IMR-90 (cell line): ENCODE data around the gene B3GALT6. TPM values are rescaled to one million over a fixed set of nuclear protein-coding genes. Genes with fewer than 3 reads are reported as not detected.

Experiments
- ATAC-seq: fragments of 200-7000 bp; cut with Tn5 transposase; 2 replicates; pipeline ENCODE4 v1.9.1; 2020; ENCODE audit warnings: low read depth, mild to moderate bottlenecking, moderate library complexity
- BruUV-seq: library from RNA; stranded (reverse); fragments of 400-500 nt; replicated peaks from 2 replicates; lab custom pipeline; 2021; lab: Mats Ljungman, UMichigan
- CTCF ChIA-PET: fragments of 300-600 bp; formaldehyde crosslinking; extraction: SDS; loops from one replicate; lab custom pipeline; 2021; ENCODE audit warnings: antibody characterized with exemption; lab: Yijun Ruan, JAX
- POLR2A ChIA-PET: fragments of 300-600 bp; sonication (Branson Sonifier 250); formaldehyde crosslinking; loops from one replicate; lab custom pipeline; 2022; ENCODE audit warnings: antibody characterized with exemption; ENCODE audit not compliant: unreplicated experiment; lab: Charles Lee
- DNase-seq: peaks from one replicate; pipeline ENCODE4 v3.0.0; 2013
- H2AFZ ChIP-seq: replicated peaks from 2 replicates; pipeline ENCODE3; 2013; ENCODE audit warnings: low read length, mild to moderate bottlenecking; ENCODE audit not compliant: poor library complexity
- H2AK5ac ChIP-seq: 2 replicates; pipeline ENCODE4 v1.6.1; 2013; ENCODE audit warnings: low read depth, low read length, inconsistent platforms
- H2AK9ac ChIP-seq: replicated peaks from 2 replicates; pipeline ENCODE3; 2013; ENCODE audit warnings: mild to moderate bottlenecking, low read depth, low read length, moderate library complexity; ENCODE audit not compliant: poor library complexity
- H2BK120ac ChIP-seq: 2 replicates; pipeline ENCODE4 v1.6.1; 2013; ENCODE audit warnings: low read depth, low read length, inconsistent platforms
- H2BK15ac ChIP-seq: 3 replicates; pipeline ENCODE4 v1.6.1; 2013; ENCODE audit warnings: low read depth, low read length, inconsistent platforms
- H2BK20ac ChIP-seq: 2 replicates; pipeline ENCODE4 v1.6.1; 2013; ENCODE audit warnings: low read depth, mild to moderate bottlenecking, inconsistent platforms, low read length, moderate library complexity
- H2BK5ac ChIP-seq: 2 replicates; pipeline ENCODE4 v1.6.1; 2013; ENCODE audit warnings: mild to moderate bottlenecking, low read depth, low read length, inconsistent platforms; ENCODE audit not compliant: poor library complexity, severe bottlenecking
- H3K14ac ChIP-seq: replicated peaks from 2 replicates; pipeline ENCODE4 v1.6.1; 2013; ENCODE audit warnings: low read depth, low read length, inconsistent platforms
- H3K18ac ChIP-seq: 2 replicates; pipeline ENCODE4 v1.6.1; 2013; ENCODE audit warnings: low read depth, low read length, control low read depth
- H3K23ac ChIP-seq: 2 replicates; pipeline ENCODE4 v1.6.1; 2013; ENCODE audit warnings: low read depth, low read length, inconsistent platforms
- H3K27ac ChIP-seq: 2 replicates; pipeline ENCODE4 v1.5.1; 2013; ENCODE audit warnings: mild to moderate bottlenecking, control low read depth, low read length; ENCODE audit not compliant: insufficient read depth
- H3K27me3 ChIP-seq: 2 replicates; pipeline ENCODE4 v1.6.1; 2013; ENCODE audit warnings: low read length; ENCODE audit not compliant: control insufficient read depth, insufficient read depth
- H3K36me3 ChIP-seq: 2 replicates; pipeline ENCODE4 v1.6.1; 2013; ENCODE audit warnings: low read length, mixed read lengths; ENCODE audit not compliant: control insufficient read depth, insufficient read depth
- H3K4ac ChIP-seq: 2 replicates; pipeline ENCODE4 v1.6.1; 2013; ENCODE audit warnings: low read depth, low read length, inconsistent platforms
- H3K4me1 ChIP-seq: 2 replicates; pipeline ENCODE4 v1.6.1; 2013; ENCODE audit warnings: low read length, mixed read lengths; ENCODE audit not compliant: control insufficient read depth, insufficient read depth
- H3K4me2 ChIP-seq: 2 replicates; pipeline ENCODE4 v1.6.1; 2013; ENCODE audit warnings: low read depth, mild to moderate bottlenecking, control low read depth, low read length, moderate library complexity
- H3K4me3 ChIP-seq: 2 replicates; pipeline ENCODE4 v1.5.1; 2013; ENCODE audit warnings: low read depth, mild to moderate bottlenecking, control low read depth, low read length, moderate library complexity; ENCODE audit not compliant: insufficient read depth
- H3K56ac ChIP-seq: 2 replicates; pipeline ENCODE4 v1.6.1; 2013; ENCODE audit warnings: low read length, inconsistent platforms; ENCODE audit not compliant: insufficient read depth; ENCODE audit errors: extremely low read depth
- H3K79me1 ChIP-seq, 2 experiments: 2 replicates each; pipeline ENCODE4 v1.6.1; 2013; ENCODE audit warnings: low read length in 2 of 2, inconsistent platforms in 1 of 2, low read depth in 1 of 2
- H3K9ac ChIP-seq: 2 replicates; pipeline ENCODE4 v1.6.1; 2013; ENCODE audit warnings: low read depth, low read length, control low read depth
- H3K9me1 ChIP-seq: 2 replicates; pipeline ENCODE4 v1.6.1; 2013; ENCODE audit warnings: low read length, inconsistent platforms; ENCODE audit not compliant: insufficient read depth
- H3K9me3 ChIP-seq: 2 replicates; pipeline ENCODE4 v1.6.1; 2013; ENCODE audit warnings: low read length; ENCODE audit not compliant: control insufficient read depth, insufficient read depth
- H4K20me1 ChIP-seq: 2 replicates; pipeline ENCODE4 v1.6.1; 2013; ENCODE audit warnings: low read length, inconsistent platforms; ENCODE audit not compliant: insufficient read depth
- H4K5ac ChIP-seq: 2 replicates; pipeline ENCODE4 v1.6.1; 2013; ENCODE audit warnings: mild to moderate bottlenecking, low read depth, low read length, control low read depth
- H4K8ac ChIP-seq, 2 experiments: 2 replicates each; pipeline ENCODE4 v1.6.1; 2013; ENCODE audit warnings: low read depth in 2 of 2, low read length in 2 of 2, control low read depth in 1 of 2, inconsistent platforms in 1 of 2
- H4K91ac ChIP-seq: 2 replicates; pipeline ENCODE4 v1.6.1; 2013; ENCODE audit warnings: low read depth, low read length, inconsistent platforms; ENCODE audit not compliant: insufficient read depth
- CEBPB ChIP-seq: IDR thresholded peaks from 2 replicates; pipeline ENCODE4 v1.6.1; 2012; ENCODE audit warnings: low read depth, low read length, improper control_type of control experiment
- CTCF ChIP-seq: conservative IDR thresholded peaks from 2 replicates; pipeline ENCODE4 v1.5.1; 2012; ENCODE audit warnings: mild to moderate bottlenecking, low read depth, low read length, improper control_type of control experiment
- MAFK ChIP-seq: IDR thresholded peaks from 2 replicates; pipeline ENCODE4 v1.6.1; 2012; ENCODE audit warnings: low read depth, low read length, improper control_type of control experiment
- NFE2L2 ChIP-seq: fragments of 150-350 bp; IDR thresholded peaks from 2 replicates; pipeline ENCODE4 v1.6.1; 2016; ENCODE audit warnings: low read depth, mild to moderate bottlenecking, low read length
- RAD21 ChIP-seq: IDR thresholded peaks from 2 replicates; pipeline ENCODE4 v1.6.1; 2012; ENCODE audit warnings: low read length, improper control_type of control experiment
- RCOR1 ChIP-seq: IDR thresholded peaks from 2 replicates; pipeline ENCODE4 v1.6.1; 2012; ENCODE audit warnings: mild to moderate bottlenecking, low read length, improper control_type of control experiment; ENCODE audit not compliant: insufficient replicate concordance
- RFX5 ChIP-seq: IDR thresholded peaks from 2 replicates; pipeline ENCODE4 v1.8.0; 2012; ENCODE audit warnings: low read depth, mild to moderate bottlenecking, low read length, moderate library complexity
- WGBS, 2 experiments: methylation state at CpG; one replicate each; pipeline versions ENCODE4 v1.1.5 to v1.1.7; 2013; ENCODE audit warnings: missing lambda C conversion rate in 2 of 2; ENCODE audit not compliant: insufficient read length in 1 of 2; ENCODE audit errors: extremely low coverage in 2 of 2; 5-methylcytosine and 5-hydroxymethylcytosine counted together
- dilution Hi-C: fragments of 300-500 bp; cut with HindIII; formaldehyde crosslinking; loops from one replicate; pipeline ENCODE4 v1.14.3; 2018; ENCODE audit warnings: low sequenced_read_pairs; ENCODE audit not compliant: unreplicated experiment
- in situ Hi-C: fragments of 300-500 bp; cut with MboI; formaldehyde crosslinking; loops from 3 replicates; pipeline ENCODE4 v1.14.3; 2019; ENCODE audit warnings: low sequenced_read_pairs, inconsistent platforms, mixed read lengths
- intact Hi-C: fragments of 100-400 bp; cut with micrococcal nuclease; formaldehyde crosslinking; loops from 2 replicates; pipeline ENCODE4 v1.10.0; 2022
- polyA plus RNA-seq, 3 experiments: library from polyadenylated mRNA; depleted of rRNA; stranded (reverse); fragments of >200 nt; gene quantifications; 2 replicates each; pipeline ENCODE4 v1.2.3, GENCODE V29; 2012; ENCODE audit warnings: low replicate concordance in 1 of 3
- total RNA-seq: library from RNA; depleted of rRNA; stranded (reverse); fragments of >200 nt; gene quantifications from 2 replicates; pipeline ENCODE4 v1.2.3, GENCODE V29; 2012
- TF ChIP-seq, protein P1 (sequence below): fragments of 150-350 bp; IDR thresholded peaks from 2 replicates; pipeline ENCODE4 v1.6.1; 2017; ENCODE audit warnings: mild to moderate bottlenecking, antibody characterized with exemption, low read length, low read depth

B3GALT6 gene
- total and polyA plus RNA-seq, 2 of the 4 experiments (the other 2 are of a cell fraction), result 12.2 to 23.0 TPM

DNA sequence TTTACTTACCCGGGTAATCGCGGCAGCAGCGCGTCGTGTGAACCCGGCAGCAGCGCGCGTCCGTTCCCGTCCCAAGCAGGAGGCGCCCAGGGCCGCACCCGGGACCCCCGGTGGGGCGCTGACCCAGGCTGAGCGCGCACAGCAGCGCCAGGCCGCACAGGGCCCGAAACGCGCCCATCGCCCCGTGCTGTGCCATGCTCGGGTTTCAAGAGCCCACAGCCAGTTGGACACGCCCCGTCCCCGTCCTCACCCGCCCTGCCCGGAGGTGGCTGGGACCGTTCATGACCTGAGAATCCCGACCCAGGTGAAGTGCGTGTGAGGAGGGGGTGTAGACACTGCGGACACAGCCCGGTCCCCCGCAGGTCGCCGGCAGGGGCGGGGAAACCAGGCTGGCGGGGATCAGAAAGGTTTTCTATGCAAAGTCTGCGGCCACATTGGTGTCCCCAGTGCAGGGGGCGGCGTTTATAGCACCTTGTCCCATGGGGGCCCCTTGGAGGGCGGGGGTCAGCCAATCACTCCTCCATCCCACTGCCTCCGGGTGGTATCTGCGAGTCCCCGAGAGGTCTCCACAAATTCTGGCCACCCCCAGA lies 25.6 kb upstream of the B3GALT6 start, which contains the start of gene TNFRSF18:
Gene TNFRSF18 (minus strand): TSS at position 217 of the 590 bp plus-strand sequence. CDS start 21 bp downstream, at position 196.
- 0 out of 2 replicates have a peak within 1 kb of the TSS, but pooled peaks have one; percentile 15 for H2BK120ac ChIP-seq
- intact Hi-C loops, result no loop called here
- peaks cover 12% of the 10 kb centered on the region for H3K4me1 ChIP-seq
- H2AK5ac ChIP-seq, result peak within 1 kb of the TSS; percentile 3
- peak within 1 kb of the TSS; percentile 63 for H2AFZ ChIP-seq
- no peak within 1 kb of the TSS for H4K8ac ChIP-seq
- DNase-seq (no peak), ATAC-seq (no peak)
- CTCF ChIA-PET, result no interaction called here
- H4K20me1 ChIP-seq, result no peaks in the 10 kb centered on the region
- TF ChIP-seq RCOR1, result no peak
- no peak for TF ChIP-seq MAFK
- TF ChIP-seq, protein P1, sequence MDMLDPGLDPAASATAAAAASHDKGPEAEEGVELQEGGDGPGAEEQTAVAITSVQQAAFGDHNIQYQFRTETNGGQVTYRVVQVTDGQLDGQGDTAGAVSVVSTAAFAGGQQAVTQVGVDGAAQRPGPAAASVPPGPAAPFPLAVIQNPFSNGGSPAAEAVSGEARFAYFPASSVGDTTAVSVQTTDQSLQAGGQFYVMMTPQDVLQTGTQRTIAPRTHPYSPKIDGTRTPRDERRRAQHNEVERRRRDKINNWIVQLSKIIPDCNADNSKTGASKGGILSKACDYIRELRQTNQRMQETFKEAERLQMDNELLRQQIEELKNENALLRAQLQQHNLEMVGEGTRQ, result no peak
- no peak for TF ChIP-seq RAD21
- TF ChIP-seq NFE2L2, result no peak
- no peak for TF ChIP-seq CEBPB
- no peak for TF ChIP-seq CTCF
- TF ChIP-seq RFX5, result no peak
- H3K18ac ChIP-seq, result no peak within 1 kb of the TSS
- no peak within 1 kb of the TSS for H3K56ac ChIP-seq
- H2AK9ac ChIP-seq, result no peak within 1 kb of the TSS
- H3K9me1 ChIP-seq, result no peaks in the 10 kb centered on the region
- in situ Hi-C loops, result no loop called here
- H3K79me1 ChIP-seq, result no peaks in the 10 kb centered on the region
- no peak within 1 kb of the TSS for H3K9ac ChIP-seq
- H3K4ac ChIP-seq, result no peak within 1 kb of the TSS
- no peak within 1 kb of the TSS for H4K91ac ChIP-seq
- no peak within 1 kb of the TSS for H3K4me2 ChIP-seq
- no peaks in the 10 kb centered on the region for H3K9me3 ChIP-seq
- H3K4me3 ChIP-seq, result no peak within 1 kb of the TSS
- no peak within 1 kb of the TSS for H3K14ac ChIP-seq
- no peak within 1 kb of the TSS for H3K27ac ChIP-seq
- H2BK15ac ChIP-seq, result no peak within 1 kb of the TSS
- no peaks in the 10 kb centered on the region for H3K36me3 ChIP-seq
- no TSS peak for BruUV-seq
- H4K5ac ChIP-seq, result no peak within 1 kb of the TSS
- H2BK5ac ChIP-seq, result no peak within 1 kb of the TSS
- H3K27me3 ChIP-seq, result no peaks in the 10 kb centered on the region; the same call in 1 of the 2 replicates
- POLR2A ChIA-PET, result no interaction called here
- 35% methylated on average over 16 of the region's 49 CpGs; no CpG with 5 or more reads in 1 of the 2 experiments for WGBS, 2 experiments
- dilution Hi-C loops, result no loop called here
- H3K23ac ChIP-seq, result no peak within 1 kb of the TSS; the same call in 1 of the 2 replicates
- no peak within 1 kb of the TSS for H2BK20ac ChIP-seq
